Small intestine (tissue), 7 donors: ENCODE data around the gene SOX6. TPM values are rescaled to one million over a fixed set of nuclear protein-coding genes. Genes with fewer than 3 reads are reported as not detected.
"Not testable (repeated sequence)": the region's sequence is repeated elsewhere in the genome, so short reads cannot be mapped to it uniquely, and the experiment has no call there.

Source experiments
- DNase-seq, 2 donors: peaks; one replicate each; pipeline versions ENCODE4 v3.0.0 to v3.0.0-alpha.2; 2013
- FAIRE-seq: peaks from 2 replicates; lab custom pipeline; 2012; peaks lifted over from hg19 to GRCh38; lab: Jason Lieb, UNC
- H3K27ac ChIP-seq, 3 donors: one replicate each; pipeline ENCODE4 v1.5.1; 2013; ENCODE audit warnings: low read length in 2 of 3, mild to moderate bottlenecking in 2 of 3, control low read depth in 1 of 3, inconsistent platforms in 1 of 3, low read depth in 1 of 3, moderate library complexity in 1 of 3
- H3K27me3 ChIP-seq, 3 donors: one replicate each; pipeline ENCODE4 v1.6.1; 2013; ENCODE audit warnings: low read length in 3 of 3, inconsistent platforms in 1 of 3; ENCODE audit not compliant: control insufficient read depth in 3 of 3, insufficient read depth in 3 of 3
- H3K36me3 ChIP-seq, 3 donors: one replicate each; pipeline ENCODE4 v1.6.1; 2013; ENCODE audit warnings: low read length in 3 of 3, inconsistent platforms in 1 of 3, low read depth in 1 of 3, mild to moderate bottlenecking in 1 of 3, moderate library complexity in 1 of 3; ENCODE audit not compliant: control insufficient read depth in 3 of 3, insufficient read depth in 2 of 3
- H3K4me1 ChIP-seq, 3 donors: one replicate each; pipeline ENCODE4 v1.6.1; 2013; ENCODE audit warnings: low read length in 2 of 3, inconsistent platforms in 1 of 3, low read depth in 1 of 3, mild to moderate bottlenecking in 1 of 3, moderate library complexity in 1 of 3; ENCODE audit not compliant: control insufficient read depth in 3 of 3, insufficient read depth in 2 of 3
- H3K4me3 ChIP-seq, 3 donors: one replicate each; pipeline ENCODE4 v1.5.1; 2013; ENCODE audit warnings: low read length in 3 of 3, control low read depth in 1 of 3, inconsistent platforms in 1 of 3, low read depth in 1 of 3, mild to moderate bottlenecking in 1 of 3, moderate library complexity in 1 of 3
- H3K9me3 ChIP-seq, 2 donors: one replicate each; pipeline ENCODE4 v1.6.1; 2013; ENCODE audit warnings: low read depth in 1 of 2, low read length in 1 of 2; ENCODE audit not compliant: control insufficient read depth in 2 of 2, insufficient read depth in 1 of 2
- WGBS, 3 donors: extraction: QIAGEN DNeasy Blood & Tissue Kit; methylation state at CpG; one replicate each; pipeline ENCODE4 v1.1.7; 2013; 5-methylcytosine and 5-hydroxymethylcytosine counted together
- polyA plus RNA-seq, 4 donors: library from polyadenylated mRNA; stranded (reverse) in 3 of 4; unstranded in 1 of 4; fragments of 200-250 nt in 3 of 4; fragments of 120-200 nt in 1 of 4; gene quantifications; one replicate each; pipeline versions ENCODE4 v1.2.1 to v1.2.3, GENCODE V29; 2013
- donor health status: healthy with polysubstance abuse.
- donor health status: control.
- donor health status: control.
- donor health status: Bipolar disorder and iron deficiency.
- donor health status: healthy.

SOX6 gene
- polyA plus RNA-seq, 4 donors = 4.6 to 52.4 (median 7.7) TPM

- H3K36me3 ChIP-seq = no peaks in the 10 kb centered on the region
- H3K4me1 ChIP-seq = peaks cover 0 to 13% (median 0%) of the 10 kb centered on the region in 3 donors
- H3K27ac ChIP-seq = no peak overlapping the region
- FAIRE-seq (no peak), DNase-seq (no peak)
- H3K4me3 ChIP-seq = no peak overlapping the region
- H3K9me3 ChIP-seq = no peaks in the 10 kb centered on the region
- no peaks in the 10 kb centered on the region for H3K27me3 ChIP-seq
- 67 to 94% (median 88%) methylated on average over 2 of the region's 2 CpGs for WGBS, 3 donors
These were observed 202.4 kb downstream of the SOX6 start for GRCh38 chr11:16153951-16154350.

- H3K36me3 ChIP-seq = no peaks in the 10 kb centered on the region
- H3K4me3 ChIP-seq = no peak overlapping the region
- no peak for FAIRE-seq
- peaks cover 0 to 23% (median 0%) of the 10 kb centered on the region in 3 donors for H3K4me1 ChIP-seq
- H3K9me3 ChIP-seq = no peaks in the 10 kb centered on the region
- DNase-seq = no peak
- no peaks in the 10 kb centered on the region for H3K27me3 ChIP-seq
- no peak overlapping the region for H3K27ac ChIP-seq
- 87 to 90% (median 89%) methylated on average over 6 of the region's 6 CpGs for WGBS, 3 donors
These were observed 205.2 kb downstream of the SOX6 start for GRCh38 chr11:16151138-16151537.

DNA sequence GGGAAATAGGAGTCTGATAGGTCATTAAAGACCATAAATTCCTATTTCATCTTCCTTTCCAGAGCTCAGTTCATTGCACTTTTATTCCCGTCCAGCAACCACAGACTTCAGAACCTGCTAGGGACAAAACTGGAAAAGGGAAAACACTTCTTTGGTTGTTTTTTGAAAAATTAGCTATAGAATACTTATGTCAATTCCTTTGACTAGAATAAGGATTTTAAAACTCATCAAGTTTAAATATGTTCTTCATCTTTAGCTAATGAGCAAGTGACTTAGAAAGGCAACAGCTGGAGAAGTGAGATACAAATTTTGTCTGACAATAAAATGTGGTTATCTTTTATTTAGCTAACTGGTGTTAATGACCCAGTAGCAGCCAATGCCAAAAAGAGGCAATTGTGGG is 206.9 kb downstream of the SOX6 start:
- Histone ChIP-seq H3K9me3 (no peaks in the 10 kb centered on the region), H3K36me3 (no peaks in the 10 kb centered on the region), H3K4me3 (no peak overlapping the region), H3K27me3 (no peaks in the 10 kb centered on the region), H3K4me1 (peaks cover 0 to 14% (median 0%) of the 10 kb centered on the region in 3 donors), H3K27ac (no peak overlapping the region)
- FAIRE-seq = no peak
- WGBS, 3 donors = 43 to 50% (median 50%) methylated on average over 1 of the region's 1 CpG
- DNase-seq = no peak

DNA sequence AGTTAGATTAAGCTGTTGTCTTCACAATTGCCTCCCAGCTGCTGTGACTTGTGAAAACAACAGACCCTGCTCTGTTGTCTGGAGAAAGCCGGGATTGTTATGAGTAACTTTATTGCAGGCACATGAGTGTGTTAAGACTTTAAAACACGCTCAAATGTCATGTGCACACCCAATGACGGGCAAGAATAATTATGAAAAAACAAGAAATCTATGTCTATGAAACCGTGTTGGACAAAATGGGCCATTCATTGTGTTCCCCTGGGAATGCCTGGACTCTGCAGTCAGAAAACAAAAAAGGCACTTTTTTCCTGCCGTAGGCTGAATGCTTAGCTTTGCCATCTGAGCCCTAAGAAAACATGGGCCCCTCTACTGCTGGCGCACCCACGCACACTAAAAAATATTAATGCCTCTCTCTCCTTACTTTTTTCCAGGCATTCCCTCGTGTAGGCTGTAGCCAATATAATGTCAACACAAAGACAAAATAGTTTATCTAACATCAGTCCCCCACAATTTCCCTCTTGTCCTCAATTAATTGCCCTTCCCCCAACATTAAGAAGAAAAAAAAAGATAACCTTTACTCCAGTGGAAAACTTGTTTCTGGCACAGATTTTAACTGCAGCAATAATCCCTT is 207.9 kb downstream of the SOX6 start:
- Histone ChIP-seq H3K27ac (peak overlapping the region in 1 of 3 donors; percentile 4), H3K4me3 (no peak overlapping the region), H3K4me1 (peaks cover 0 to 12% (median 0%) of the 10 kb centered on the region in 3 donors), H3K36me3 (no peaks in the 10 kb centered on the region), H3K9me3 (no peaks in the 10 kb centered on the region), H3K27me3 (no peaks in the 10 kb centered on the region)
- 39 to 53% (median 48%) methylated on average over 8 of the region's 8 CpGs for WGBS, 3 donors
- no peak for FAIRE-seq
- peak in 1 of 2 donors; percentile 60 for DNase-seq

DNA sequence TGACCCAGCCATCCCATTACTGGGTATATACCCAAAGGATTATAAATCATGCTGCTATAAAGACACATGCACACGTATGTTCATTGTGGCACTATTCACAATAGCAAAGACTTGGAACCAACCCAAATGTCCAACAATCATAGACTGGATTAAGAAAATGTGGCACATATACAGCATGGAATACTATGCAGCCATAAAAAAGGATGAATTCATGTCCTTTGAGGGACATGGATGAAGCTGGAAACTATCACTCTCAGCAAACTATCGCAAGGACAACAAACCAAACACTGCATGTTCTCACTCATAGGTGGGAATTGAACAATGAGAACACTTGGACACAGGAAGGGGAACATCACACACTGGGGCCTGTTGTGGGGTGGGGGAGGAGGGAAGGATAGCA is 209.4 kb downstream of the SOX6 start:
- not testable (repeated sequence) for DNase-seq, H3K9me3 ChIP-seq, H3K27me3 ChIP-seq, H3K27ac ChIP-seq, FAIRE-seq, H3K36me3 ChIP-seq, H3K4me3 ChIP-seq
- peaks cover 0 to 12% (median 0%) of the 10 kb centered on the region in 3 donors for H3K4me1 ChIP-seq
- WGBS, 3 donors = 91 to 100% (median 96%) methylated on average over 1 to 2 of the region's 2 CpGs

GRCh38 chr11:16141614-16142013 is 214.7 kb downstream of the SOX6 start:
- 88 to 90% (median 88%) methylated on average over 7 of the region's 7 CpGs for WGBS, 3 donors
- not testable (repeated sequence) for FAIRE-seq

GRCh38 chr11:16141162-16141561 is 215.2 kb downstream of the SOX6 start:
- not testable (repeated sequence) for H3K4me1 ChIP-seq

More at GRCh38 chr11:16141614-16142013, 214.7 kb downstream of the SOX6 start:
- H3K4me3 ChIP-seq, H3K27ac ChIP-seq, DNase-seq, H3K36me3 ChIP-seq, H3K27me3 ChIP-seq, H3K9me3 ChIP-seq, H3K4me1 ChIP-seq: not testable (repeated sequence)

GRCh38 chr11:16136792-16137390 is 219.5 kb downstream of the SOX6 start:
- 88 to 89% (median 89%) methylated on average over 5 of the region's 5 CpGs for WGBS, 3 donors
- H3K9me3 ChIP-seq = peaks cover 0 to 4% of the 10 kb centered on the region in 2 donors
- no peaks in the 10 kb centered on the region for H3K4me1 ChIP-seq
- DNase-seq = no peak
- H3K36me3 ChIP-seq = peaks cover 0 to 9% (median 0%) of the 10 kb centered on the region in 3 donors
- no peak overlapping the region for H3K27ac ChIP-seq
- FAIRE-seq = no peak
- H3K4me3 ChIP-seq = no peak overlapping the region
- H3K27me3 ChIP-seq = no peaks in the 10 kb centered on the region

More at GRCh38 chr11:16141162-16141561, 215.2 kb downstream of the SOX6 start:
- not testable (repeated sequence) for DNase-seq, H3K27me3 ChIP-seq, FAIRE-seq, H3K36me3 ChIP-seq, H3K27ac ChIP-seq, H3K9me3 ChIP-seq, H3K4me3 ChIP-seq
- 93 to 97% (median 94%) methylated on average over 8 of the region's 8 CpGs for WGBS, 3 donors
